ENCODE data around the gene SLC15A4.

DNA sequence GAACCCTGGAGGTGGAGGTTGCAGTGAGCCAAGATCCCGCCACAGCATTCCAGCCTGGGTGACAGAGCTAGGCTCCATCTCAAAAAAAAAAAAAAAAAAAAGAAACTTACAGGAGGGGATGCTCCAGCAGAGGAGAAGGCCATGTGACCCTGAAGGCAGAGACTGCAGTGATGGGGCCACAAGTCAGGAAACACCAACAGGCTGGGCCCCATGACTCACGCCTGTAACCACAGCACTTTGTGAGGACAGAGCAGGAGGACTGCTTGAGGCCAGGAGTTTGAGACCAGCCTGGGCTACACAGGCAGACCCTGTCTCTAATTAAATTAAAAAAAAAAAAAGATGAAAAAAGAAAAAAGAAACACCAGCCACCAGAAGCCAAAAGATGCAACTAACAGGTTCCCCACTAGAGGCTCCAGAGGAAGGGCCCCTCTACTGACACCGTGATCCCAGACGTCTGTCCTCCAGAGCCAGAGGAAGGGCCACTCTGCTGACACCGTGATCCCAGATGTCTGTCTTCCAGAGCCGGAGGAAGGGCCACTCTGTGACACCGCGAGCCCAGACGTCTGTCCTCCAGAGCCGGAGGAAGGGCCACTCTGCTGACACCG is 20.4 kb upstream of the SLC15A4 start:
- TF ChIP-seq, protein P1, sequence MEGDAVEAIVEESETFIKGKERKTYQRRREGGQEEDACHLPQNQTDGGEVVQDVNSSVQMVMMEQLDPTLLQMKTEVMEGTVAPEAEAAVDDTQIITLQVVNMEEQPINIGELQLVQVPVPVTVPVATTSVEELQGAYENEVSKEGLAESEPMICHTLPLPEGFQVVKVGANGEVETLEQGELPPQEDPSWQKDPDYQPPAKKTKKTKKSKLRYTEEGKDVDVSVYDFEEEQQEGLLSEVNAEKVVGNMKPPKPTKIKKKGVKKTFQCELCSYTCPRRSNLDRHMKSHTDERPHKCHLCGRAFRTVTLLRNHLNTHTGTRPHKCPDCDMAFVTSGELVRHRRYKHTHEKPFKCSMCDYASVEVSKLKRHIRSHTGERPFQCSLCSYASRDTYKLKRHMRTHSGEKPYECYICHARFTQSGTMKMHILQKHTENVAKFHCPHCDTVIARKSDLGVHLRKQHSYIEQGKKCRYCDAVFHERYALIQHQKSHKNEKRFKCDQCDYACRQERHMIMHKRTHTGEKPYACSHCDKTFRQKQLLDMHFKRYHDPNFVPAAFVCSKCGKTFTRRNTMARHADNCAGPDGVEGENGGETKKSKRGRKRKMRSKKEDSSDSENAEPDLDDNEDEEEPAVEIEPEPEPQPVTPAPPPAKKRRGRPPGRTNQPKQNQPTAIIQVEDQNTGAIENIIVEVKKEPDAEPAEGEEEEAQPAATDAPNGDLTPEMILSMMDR (IDR thresholded peaks at IDR 0.05; ENCODE audit: insufficient read depth, low read depth, low read length), result no peak
- TF ChIP-seq EZH2 (IDR thresholded peaks at IDR 0.05; ENCODE audit: insufficient read depth, low read length), result no peak

Data from astrocyte (in vitro differentiated cells and primary cell).